Body of pancreas (tissue), 4 donors: ENCODE measurements around the gene USP34.

Experiments
- POLR2A ChIP-seq, 3 donors: fragments of 450-650 bp; IDR thresholded peaks; one replicate each; pipeline ENCODE4 v1.6.1; 2016; ENCODE audit warnings: antibody characterized with exemption in 3 of 3, mild to moderate bottlenecking in 2 of 3
- TF ChIP-seq, protein P1 (sequence below), 7 experiments: fragments of 450-650 bp in 4 of 7; fragments of 200-600 bp in 3 of 7; sonication (generic) in 3 of 7; IDR thresholded peaks; one replicate each; pipeline ENCODE4 v1.5.1; 2016 to 2019; ENCODE audit warnings: antibody characterized with exemption in 7 of 7

DNA sequence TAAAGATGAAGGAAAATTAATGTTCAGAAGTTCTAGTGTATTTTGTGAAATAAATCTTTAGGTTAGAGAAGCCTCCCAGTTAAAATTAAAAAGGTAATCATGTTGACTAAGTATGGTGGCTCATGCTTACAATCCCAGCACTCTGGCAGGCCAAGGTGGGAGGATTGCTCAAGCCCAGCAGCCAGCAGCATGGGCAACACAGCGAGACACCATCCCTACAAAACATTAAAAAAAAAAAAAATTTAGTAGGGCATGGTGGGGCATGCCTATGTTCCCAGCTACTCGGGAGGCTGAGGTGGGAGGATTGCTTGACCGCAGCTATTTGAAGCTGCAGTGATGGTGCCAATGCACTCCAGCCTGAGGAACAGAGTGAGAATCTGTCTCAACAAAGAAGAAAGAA, 49.4 kb upstream of the USP34 start:
- no peak for TF ChIP-seq POLR2A (IDR thresholded peaks at IDR 0.05)
- TF ChIP-seq, protein P1, sequence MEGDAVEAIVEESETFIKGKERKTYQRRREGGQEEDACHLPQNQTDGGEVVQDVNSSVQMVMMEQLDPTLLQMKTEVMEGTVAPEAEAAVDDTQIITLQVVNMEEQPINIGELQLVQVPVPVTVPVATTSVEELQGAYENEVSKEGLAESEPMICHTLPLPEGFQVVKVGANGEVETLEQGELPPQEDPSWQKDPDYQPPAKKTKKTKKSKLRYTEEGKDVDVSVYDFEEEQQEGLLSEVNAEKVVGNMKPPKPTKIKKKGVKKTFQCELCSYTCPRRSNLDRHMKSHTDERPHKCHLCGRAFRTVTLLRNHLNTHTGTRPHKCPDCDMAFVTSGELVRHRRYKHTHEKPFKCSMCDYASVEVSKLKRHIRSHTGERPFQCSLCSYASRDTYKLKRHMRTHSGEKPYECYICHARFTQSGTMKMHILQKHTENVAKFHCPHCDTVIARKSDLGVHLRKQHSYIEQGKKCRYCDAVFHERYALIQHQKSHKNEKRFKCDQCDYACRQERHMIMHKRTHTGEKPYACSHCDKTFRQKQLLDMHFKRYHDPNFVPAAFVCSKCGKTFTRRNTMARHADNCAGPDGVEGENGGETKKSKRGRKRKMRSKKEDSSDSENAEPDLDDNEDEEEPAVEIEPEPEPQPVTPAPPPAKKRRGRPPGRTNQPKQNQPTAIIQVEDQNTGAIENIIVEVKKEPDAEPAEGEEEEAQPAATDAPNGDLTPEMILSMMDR (IDR thresholded peaks at IDR 0.05), result no peak
